Peyer's patch (tissue), 4 donors: ENCODE data around the gene CELF2. TPM values are rescaled to one million over a fixed set of nuclear protein-coding genes. Genes with fewer than 3 reads are reported as not detected.

ENCODE experiments used
- DNase-seq, 3 donors: peaks; one replicate each; pipeline ENCODE4 v3.0.0-alpha.2; 2017 to 2019
- H3K27ac ChIP-seq, 4 donors: fragments of 200-600 bp; sonication (generic); one replicate each; pipeline ENCODE4 v1.5.1; 2016 to 2019
- H3K27me3 ChIP-seq, 2 donors: fragments of 200-600 bp; sonication (generic); one replicate each; pipeline ENCODE4 v1.5.1; 2019
- H3K36me3 ChIP-seq, 3 donors: fragments of 200-600 bp; sonication (generic); one replicate each; pipeline ENCODE4 v1.5.1; 2016 to 2019
- H3K4me1 ChIP-seq, 4 donors: fragments of 200-600 bp; sonication (generic); one replicate each; pipeline ENCODE4 v1.5.1; 2016 to 2019
- H3K4me3 ChIP-seq, 4 donors: fragments of 200-600 bp; sonication (generic); 1 replicate in 3 of 4; 2 replicates in 1 of 4; pipeline ENCODE4 v1.5.1; 2016 to 2019; ENCODE audit warnings: mild to moderate bottlenecking in 1 of 4
- H3K9me3 ChIP-seq, 4 donors: fragments of 200-600 bp; sonication (generic); one replicate each; pipeline ENCODE4 v1.5.1; 2016 to 2019; ENCODE audit warnings: mild to moderate bottlenecking in 1 of 4
- CTCF ChIP-seq, 6 experiments: fragments of 450-650 bp in 4 of 6; fragments of 200-600 bp in 2 of 6; sonication (generic) in 1 of 6; IDR thresholded peaks; one replicate each; pipeline ENCODE4 v1.5.1; 2017 to 2019; ENCODE audit warnings: antibody characterized with exemption in 6 of 6, mild to moderate bottlenecking in 3 of 6, moderate library complexity in 1 of 6
- POLR2A ChIP-seq, 2 donors: fragments of 450-650 bp; IDR thresholded peaks; one replicate each; pipeline ENCODE4 v1.5.1; 2017; ENCODE audit warnings: antibody characterized with exemption in 2 of 2, mild to moderate bottlenecking in 2 of 2, moderate library complexity in 2 of 2
- total RNA-seq, 4 donors: library from RNA; depleted of rRNA; stranded (reverse); fragments of >200 nt; gene quantifications; one replicate each; pipeline ENCODE4 v1.1.0, GENCODE V29; 2016

CELF2 gene
- total RNA-seq, 4 donors from 2014 or later: 20.5 to 110 (median 40.7) TPM

DNA sequence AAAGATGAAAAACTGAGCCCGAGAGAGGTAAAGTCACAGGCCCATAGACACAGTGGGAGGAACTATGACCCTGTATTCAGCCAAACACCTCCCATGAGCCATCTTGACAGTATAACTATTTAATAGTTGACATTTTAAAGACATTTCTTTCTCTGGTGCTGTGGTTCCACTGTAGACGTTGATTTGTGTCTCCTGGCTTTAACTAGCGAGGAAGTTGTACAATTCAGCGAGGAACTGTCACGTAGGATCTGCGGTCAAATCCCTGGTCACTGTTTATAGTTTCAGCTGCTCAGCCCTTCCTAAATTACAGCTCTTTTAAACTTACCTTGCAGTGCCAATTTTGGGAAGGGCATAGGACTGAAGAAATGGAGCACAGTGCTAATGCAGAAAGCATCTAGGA is 7.1 kb upstream of the CELF2 start:
- H3K4me1 ChIP-seq: no peaks in the 10 kb centered on the region
- no peak for DNase-seq
- H3K27me3 ChIP-seq: no peaks in the 10 kb centered on the region
- no peak for TF ChIP-seq CTCF (IDR thresholded peaks at IDR 0.05)
- no peak for TF ChIP-seq POLR2A (IDR thresholded peaks at IDR 0.05)
- no peaks in the 10 kb centered on the region for H3K36me3 ChIP-seq
- H3K9me3 ChIP-seq: no peaks in the 10 kb centered on the region
- H3K4me3 ChIP-seq: no peak overlapping the region
- H3K27ac ChIP-seq: no peak overlapping the region

GRCh38 chr10:11011436-11011835 is 6.2 kb upstream of the CELF2 start:
- Histone ChIP-seq H3K9me3 (no peaks in the 10 kb centered on the region), H3K36me3 (no peaks in the 10 kb centered on the region), H3K4me1 (no peaks in the 10 kb centered on the region), H3K27me3 (no peaks in the 10 kb centered on the region), H3K27ac (no peak overlapping the region), H3K4me3 (no peak overlapping the region)
- TF ChIP-seq CTCF (IDR thresholded peaks at IDR 0.05): no peak
- TF ChIP-seq POLR2A (IDR thresholded peaks at IDR 0.05): no peak
- DNase-seq: no peak

- no peaks in the 10 kb centered on the region for H3K4me1 ChIP-seq
- H3K27me3 ChIP-seq: no peaks in the 10 kb centered on the region
- no peak for TF ChIP-seq CTCF (IDR thresholded peaks at IDR 0.05)
- TF ChIP-seq POLR2A (IDR thresholded peaks at IDR 0.05): no peak
- H3K9me3 ChIP-seq: no peaks in the 10 kb centered on the region
- no peak overlapping the region for H3K4me3 ChIP-seq
- DNase-seq: no peak
- no peak overlapping the region for H3K27ac ChIP-seq
- H3K36me3 ChIP-seq: no peaks in the 10 kb centered on the region
Observed at GRCh38 chr10:11011984-11012383, 5.7 kb upstream of the CELF2 start.

DNA sequence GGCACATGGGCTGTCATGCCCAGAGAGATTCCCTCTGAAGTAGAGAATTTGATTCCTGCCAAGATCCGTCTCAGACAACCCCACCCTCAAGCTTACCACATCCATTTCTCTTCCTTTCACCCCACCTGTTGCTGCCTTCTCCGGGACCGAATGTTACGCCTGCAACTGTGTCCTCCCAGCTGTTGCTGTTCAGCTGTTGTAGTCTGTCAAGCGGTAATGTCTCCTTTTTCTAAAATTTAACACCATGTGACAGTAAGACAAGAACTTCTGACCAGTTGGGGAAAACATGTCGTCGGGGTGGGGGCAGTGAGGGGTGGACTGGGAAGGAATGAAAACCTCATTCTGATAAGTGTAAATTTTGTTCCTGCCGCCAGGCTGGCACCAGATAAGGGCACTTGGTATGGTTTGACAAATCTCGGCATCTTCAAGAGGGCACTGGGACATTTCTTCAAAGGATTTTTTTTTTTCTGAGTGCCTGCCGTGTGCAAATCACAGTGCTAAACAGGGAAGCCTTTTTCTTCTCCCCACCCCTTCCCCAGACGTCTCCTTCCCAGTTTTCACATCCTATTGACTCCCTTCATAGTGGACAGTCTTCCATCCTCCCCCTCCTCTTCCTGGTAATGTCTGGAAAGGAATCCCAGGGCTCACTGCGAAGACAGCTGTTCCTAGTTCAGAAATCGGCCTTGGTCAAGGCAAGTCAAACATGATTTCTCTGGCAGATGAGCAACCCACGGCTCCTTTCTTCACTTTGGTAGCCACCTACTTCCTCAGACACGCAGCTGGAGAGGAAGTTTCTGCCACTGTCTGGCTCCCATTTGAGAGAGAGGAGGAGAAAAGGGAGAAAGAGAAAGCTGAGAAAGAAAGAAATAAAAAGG is 5.0 kb upstream of the CELF2 start:
- H3K27me3 ChIP-seq: no peaks in the 10 kb centered on the region
- no peak for DNase-seq
- no peak overlapping the region for H3K4me3 ChIP-seq
- H3K4me1 ChIP-seq: no peaks in the 10 kb centered on the region
- H3K36me3 ChIP-seq: no peaks in the 10 kb centered on the region
- no peaks in the 10 kb centered on the region for H3K9me3 ChIP-seq
- TF ChIP-seq POLR2A (IDR thresholded peaks at IDR 0.05) (no peak), CTCF (IDR thresholded peaks at IDR 0.05) (no peak)
- H3K27ac ChIP-seq: peak overlapping the region in 2 of 4 donors; percentile 40 to 41

- Histone ChIP-seq H3K36me3 (no peaks in the 10 kb centered on the region), H3K27me3 (no peaks in the 10 kb centered on the region), H3K4me3 (no peak overlapping the region), H3K4me1 (peaks cover 0 to 8% (median 0%) of the 10 kb centered on the region in 4 donors), H3K9me3 (no peaks in the 10 kb centered on the region), H3K27ac (peak overlapping the region in 1 of 4 donors; percentile 10)
- no peak for DNase-seq
- TF ChIP-seq POLR2A (IDR thresholded peaks at IDR 0.05): no peak
- no peak for TF ChIP-seq CTCF (IDR thresholded peaks at IDR 0.05)
Observed at GRCh38 chr10:11013836-11014235, 3.8 kb upstream of the CELF2 start.
